H1 (cell line): ENCODE results near the gene ASPRV1. TPM values are rescaled to one million over a fixed set of nuclear protein-coding genes. Genes with fewer than 3 reads are reported as not detected.

Source experiments
- CTCF ChIA-PET: fragments of 300-600 bp; sonication (Branson Sonifier 250); formaldehyde crosslinking; loops from one replicate; lab custom pipeline; 2021; ENCODE audit not compliant: partially characterized antibody; lab: Charles Lee
- POLR2A ChIA-PET: fragments of 300-600 bp; sonication (Branson Sonifier 250); formaldehyde crosslinking; loops from one replicate; lab custom pipeline; 2021; ENCODE audit warnings: inconsistent platforms; ENCODE audit not compliant: partially characterized antibody; lab: Charles Lee
- DNase-seq, 2 experiments: peaks; one replicate each; pipeline versions ENCODE4 v3.0.0 to v3.0.0-alpha.2; 2010 to 2022; ENCODE audit warnings: low spot score in 2 of 2, low read depth in 1 of 2, mixed read lengths in 1 of 2
- FAIRE-seq: peaks from 2 replicates; lab custom pipeline; 2011; peaks lifted over from hg19 to GRCh38; lab: Jason Lieb, UNC
- H2AFZ ChIP-seq: 2 replicates; pipeline ENCODE4 v1.8.1; 2012; ENCODE audit warnings: low read length, inconsistent platforms
- H2AK5ac ChIP-seq: 2 replicates; pipeline ENCODE4 v1.6.1; 2013; ENCODE audit warnings: low read depth, low read length
- H2BK120ac ChIP-seq: replicated peaks from 2 replicates; pipeline ENCODE3; 2013; ENCODE audit warnings: low read depth, low read length, inconsistent platforms
- H2BK12ac ChIP-seq: 2 replicates; pipeline ENCODE4 v1.6.1; 2013; ENCODE audit warnings: low read depth, low read length
- H2BK15ac ChIP-seq: 2 replicates; pipeline ENCODE4 v1.6.1; 2013; ENCODE audit warnings: low read length
- H2BK20ac ChIP-seq: 2 replicates; pipeline ENCODE4 v1.6.1; 2013; ENCODE audit warnings: low read length
- H2BK5ac ChIP-seq: 2 replicates; pipeline ENCODE4 v1.6.1; 2013; ENCODE audit warnings: low read depth, low read length
- H3K14ac ChIP-seq: 2 replicates; pipeline ENCODE4 v1.6.1; 2013; ENCODE audit warnings: inconsistent platforms; ENCODE audit not compliant: insufficient read length
- H3K18ac ChIP-seq: 2 replicates; pipeline ENCODE4 v1.6.1; 2013; ENCODE audit warnings: low read length; ENCODE audit errors: extremely low read depth
- H3K23ac ChIP-seq: 2 replicates; pipeline ENCODE4 v1.6.1; 2013; ENCODE audit warnings: inconsistent platforms; ENCODE audit not compliant: insufficient read length
- H3K23me2 ChIP-seq: 2 replicates; pipeline ENCODE4 v1.6.1; 2013; ENCODE audit warnings: low read depth, low read length
- H3K27ac ChIP-seq: 2 replicates; pipeline ENCODE4 v1.6.1; 2011; ENCODE audit warnings: low read depth, low read length, inconsistent platforms
- H3K27me3 ChIP-seq, 4 experiments: replicated peaks in 1 of 4; 1 replicate in 1 of 4; 2 replicates in 3 of 4; pipeline versions ENCODE4 v1.6.1 to v1.8.1; 2011 to 2013; ENCODE audit warnings: low read length in 3 of 4, mild to moderate bottlenecking in 3 of 4, inconsistent platforms in 2 of 4, mixed read lengths in 2 of 4, moderate library complexity in 1 of 4; ENCODE audit not compliant: control insufficient read depth in 3 of 4, insufficient read depth in 3 of 4; ENCODE audit errors: extremely low read depth in 1 of 4
- H3K36me3 ChIP-seq, 4 experiments: 2 replicates each; pipeline versions ENCODE4 v1.6.1 to v1.8.1; 2011 to 2013; ENCODE audit warnings: mild to moderate bottlenecking in 4 of 4, low read length in 3 of 4, moderate library complexity in 2 of 4, control low read depth in 1 of 4, inconsistent platforms in 1 of 4; ENCODE audit not compliant: insufficient read depth in 4 of 4, control insufficient read depth in 2 of 4
- H3K4ac ChIP-seq: replicated peaks from 2 replicates; pipeline ENCODE3; 2013; ENCODE audit warnings: low read length, low read depth, mixed read lengths, inconsistent platforms; ENCODE audit not compliant: insufficient read length
- H3K4me1 ChIP-seq, 4 experiments: replicated peaks in 1 of 4; 1 replicate in 1 of 4; 2 replicates in 3 of 4; pipeline versions ENCODE4 v1.6.1 to v1.8.1; 2011 to 2013; ENCODE audit warnings: low read length in 3 of 4, inconsistent platforms in 2 of 4, mixed read lengths in 1 of 4; ENCODE audit not compliant: insufficient read depth in 4 of 4, control insufficient read depth in 3 of 4
- H3K4me2 ChIP-seq, 2 experiments: 2 replicates each; pipeline versions ENCODE4 v1.6.1 to v1.8.1; 2011 to 2013; ENCODE audit warnings: low read depth in 2 of 2, low read length in 2 of 2, control low read depth in 1 of 2, inconsistent platforms in 1 of 2, mild to moderate bottlenecking in 1 of 2; ENCODE audit not compliant: insufficient read depth in 1 of 2
- H3K4me3 ChIP-seq, 4 experiments: fragments of 200-600, 300-600 bp in 1 of 4; sonication (generic), shearing (Covaris generic), sonication (Bioruptor Twin) in 1 of 4; 2 replicates each; pipeline versions ENCODE4 v1.5.1 to v1.8.1; 2011 to 2016; ENCODE audit warnings: low read length in 4 of 4, low read depth in 3 of 4, control low read depth in 2 of 4, inconsistent platforms in 2 of 4, mild to moderate bottlenecking in 2 of 4, mixed read lengths in 1 of 4, moderate library complexity in 1 of 4; ENCODE audit not compliant: insufficient read depth in 2 of 4; ENCODE audit errors: extremely low read depth in 1 of 4
- H3K56ac ChIP-seq: replicated peaks from 2 replicates; pipeline ENCODE3; 2013; ENCODE audit warnings: low read depth, mild to moderate bottlenecking, mixed read lengths, low read length, inconsistent platforms; ENCODE audit not compliant: insufficient read length
- H3K79me1 ChIP-seq: 2 replicates; pipeline ENCODE4 v1.6.1; 2013; ENCODE audit warnings: low read depth, low read length, control low read depth
- H3K79me2 ChIP-seq, 2 experiments: 2 replicates each; pipeline versions ENCODE4 v1.6.1 to v1.8.1; 2012 to 2013; ENCODE audit warnings: low read length in 2 of 2, mild to moderate bottlenecking in 2 of 2, inconsistent platforms in 1 of 2; ENCODE audit not compliant: insufficient read depth in 2 of 2, control insufficient read depth in 1 of 2
- H3K9ac ChIP-seq, 4 experiments: replicated peaks in 1 of 4; 1 replicate in 1 of 4; 2 replicates in 3 of 4; pipeline versions ENCODE4 v1.6.1 to v1.8.1; 2011 to 2013; ENCODE audit warnings: low read depth in 3 of 4, low read length in 3 of 4, control low read depth in 2 of 4, mild to moderate bottlenecking in 2 of 4, moderate library complexity in 2 of 4, inconsistent platforms in 1 of 4; ENCODE audit errors: extremely low read depth in 1 of 4
- H3K9me3 ChIP-seq, 2 experiments: 2 replicates each; pipeline versions ENCODE4 v1.6.1 to v1.8.1; 2012 to 2013; ENCODE audit warnings: mild to moderate bottlenecking in 2 of 2, moderate library complexity in 2 of 2, control low read depth in 1 of 2, inconsistent platforms in 1 of 2, low read depth in 1 of 2, low read length in 1 of 2, mixed read lengths in 1 of 2; ENCODE audit not compliant: insufficient read depth in 2 of 2
- H4K20me1 ChIP-seq, 2 experiments: replicated peaks in 1 of 2; 2 replicates each; pipeline versions ENCODE3 to v1.8.1; 2011 to 2013; ENCODE audit warnings: inconsistent platforms in 2 of 2, low read length in 2 of 2, mild to moderate bottlenecking in 1 of 2; ENCODE audit not compliant: insufficient read depth in 2 of 2, control insufficient read depth in 1 of 2
- H4K5ac ChIP-seq: 2 replicates; pipeline ENCODE4 v1.6.1; 2013; ENCODE audit warnings: low read length, low read depth, mixed read lengths, inconsistent platforms; ENCODE audit not compliant: insufficient read length
- H4K8ac ChIP-seq: 2 replicates; pipeline ENCODE4 v1.8.0; 2013; ENCODE audit warnings: mild to moderate bottlenecking, moderate library complexity, low read length, inconsistent platforms; ENCODE audit not compliant: insufficient read depth; ENCODE audit errors: extremely low read depth
- H4K91ac ChIP-seq: replicated peaks from 2 replicates; pipeline ENCODE3; 2013; ENCODE audit warnings: low read length, mixed read lengths, inconsistent platforms; ENCODE audit not compliant: insufficient read length
- BRCA1 ChIP-seq: IDR thresholded peaks from 2 replicates; pipeline ENCODE4 v1.6.1; 2012; ENCODE audit warnings: low read depth, low read length, improper control_type of control experiment
- KDM4A ChIP-seq: IDR thresholded peaks from one replicate; pipeline ENCODE4 v1.7.1; 2012; ENCODE audit warnings: low read depth, mild to moderate bottlenecking, moderate library complexity, low read length, inconsistent platforms; ENCODE audit not compliant: severe bottlenecking
- KDM5A ChIP-seq: fragments of 200-600 bp; IDR thresholded peaks from 2 replicates; pipeline ENCODE4 v1.7.1; 2012; ENCODE audit warnings: mild to moderate bottlenecking, low read length, inconsistent platforms, mixed read lengths
- MAFK ChIP-seq: IDR thresholded peaks from 2 replicates; pipeline ENCODE4 v1.6.1; 2012; ENCODE audit warnings: low read depth, mild to moderate bottlenecking, improper control_type of control experiment, low read length
- POLR2A ChIP-seq, 2 experiments: IDR thresholded peaks; 1 replicate in 1 of 2; 2 replicates in 1 of 2; pipeline ENCODE4 v1.6.1; 2011; ENCODE audit warnings: low read depth in 2 of 2, low read length in 2 of 2, mild to moderate bottlenecking in 2 of 2; ENCODE audit errors: control extremely low read depth in 1 of 2
- RFX5 ChIP-seq: IDR thresholded peaks from 2 replicates; pipeline ENCODE4 v1.6.1; 2011; ENCODE audit warnings: low read depth, low read length, improper control_type of control experiment, borderline replicate concordance
- RXRA ChIP-seq: IDR thresholded peaks from 2 replicates; pipeline ENCODE4 v1.6.1; 2011; ENCODE audit warnings: low read depth, mild to moderate bottlenecking, low read length, moderate library complexity; ENCODE audit not compliant: insufficient read depth
- SAP30 ChIP-seq: fragments of 300-600 bp; sonication (generic); IDR thresholded peaks from 2 replicates; pipeline ENCODE4 v1.7.1; 2012; ENCODE audit warnings: low read length, moderate library complexity, mild to moderate bottlenecking, inconsistent platforms; ENCODE audit not compliant: insufficient read depth, insufficient replicate concordance
- SRF ChIP-seq: IDR thresholded peaks from 2 replicates; pipeline ENCODE4 v1.6.1; 2011; ENCODE audit warnings: mild to moderate bottlenecking, low read depth, low read length, moderate library complexity
- TAF7 ChIP-seq: optimal IDR thresholded peaks from 2 replicates; pipeline ENCODE3; 2011; ENCODE audit warnings: low read depth, mild to moderate bottlenecking, inconsistent platforms, low read length, moderate library complexity, borderline replicate concordance
- TBP ChIP-seq: IDR thresholded peaks from 2 replicates; pipeline ENCODE4 v1.6.1; 2011; ENCODE audit warnings: low read depth, low read length, improper control_type of control experiment
- TEAD4 ChIP-seq: IDR thresholded peaks from 2 replicates; pipeline ENCODE4 v1.6.1; 2012; ENCODE audit warnings: low read depth, low read length, inconsistent platforms, mixed read lengths
- WGBS, 2 experiments: shearing (Covaris generic) in 1 of 2; methylation state at CpG; one replicate each; pipeline versions ENCODE4 v1.1.6 to v1.1.7; 2013 to 2015; ENCODE audit warnings: low lambda C conversion rate in 2 of 2, mixed read lengths in 2 of 2, inconsistent platforms in 1 of 2, low coverage in 1 of 2, missing lambda C conversion rate in 1 of 2; ENCODE audit not compliant: insufficient replicate concordance in 2 of 2, insufficient coverage in 1 of 2, insufficient read length in 1 of 2; ENCODE audit errors: extremely low coverage in 1 of 2, missing lambda C conversion rate in 1 of 2; 5-methylcytosine and 5-hydroxymethylcytosine counted together
- polyA plus RNA-seq, 7 experiments: library from polyadenylated mRNA; depleted of rRNA in 3 of 7; stranded (reverse) in 5 of 7; unstranded in 2 of 7; fragments of >200 nt in 5 of 7; fragments of 200-250 nt in 2 of 7; gene quantifications; 1 replicate in 5 of 7; 2 replicates in 1 of 7; 4 replicates in 1 of 7; pipeline versions ENCODE4 v1.2.1 to v1.2.3, GENCODE V29; 2011 to 2013; ENCODE audit warnings: missing spikeins in 2 of 7, mixed read lengths in 2 of 7
- total RNA-seq: library from RNA; stranded (reverse); fragmentation: NEBNext Ultra II Directional; extraction: Animal tissue kit (Norgen Biotek cat#: 25700); gene quantifications from 2 replicates; pipeline ENCODE4 v1.2.1, GENCODE V29; 2021

ASPRV1 gene
- total and polyA plus RNA-seq, 2 of the 8 experiments (the other 6 are each of a cell fraction or from before 2014, with no cell fraction given) = 0.59 to 0.95 TPM

GRCh38 chr2:69943000-69943842 is 18.2 kb downstream of the ASPRV1 start:
- no peak overlapping the region for H2BK120ac ChIP-seq
- H3K27me3 ChIP-seq = no peaks in the 10 kb centered on the region; a peak in 1 of 7 replicates
- no peak overlapping the region for H2BK15ac ChIP-seq
- ChIA-PET POLR2A (interaction anchor here (0.6 kb wide), 1 partner anchor 30 kb away, joined by 3 read pairs; no protein-coding TSS in a partner anchor), CTCF (interaction anchor here (1.1 to 1.3 kb wide), 2 partner anchors 32 to 128 kb away, joined by 3 to 4 read pairs; no protein-coding TSS in a partner anchor)
- H3K79me2 ChIP-seq = no peaks in the 10 kb centered on the region
- no peaks in the 10 kb centered on the region for H3K79me1 ChIP-seq
- FAIRE-seq (no peak), DNase-seq (no peak)
- no peak overlapping the region for H4K8ac ChIP-seq
- H4K91ac ChIP-seq = no peak overlapping the region
- no peak overlapping the region for H3K4me3 ChIP-seq
- peaks cover 0 to 2% (median 0%) of the 10 kb centered on the region in 4 experiments; a peak in 1 of 8 replicates for H3K36me3 ChIP-seq
- no peak overlapping the region for H3K9ac ChIP-seq
- no peak overlapping the region for H4K5ac ChIP-seq
- H3K18ac ChIP-seq = no peak overlapping the region
- H2BK20ac ChIP-seq = no peak overlapping the region
- WGBS, 2 experiments = 90% methylated on average over 11 of the region's 11 CpGs; no CpG with 5 or more reads in 1 of the 2 experiments
- H3K9me3 ChIP-seq = no peaks in the 10 kb centered on the region
- no peak overlapping the region for H3K27ac ChIP-seq
- H2AFZ ChIP-seq = no peak overlapping the region
- H3K23ac ChIP-seq = no peak overlapping the region
- no peak overlapping the region for H2AK5ac ChIP-seq
- 0 out of 7 replicates have a peak, but pooled peaks cover 0 to 3% (median 0%) of the 10 kb centered on the region in 4 experiments for H3K4me1 ChIP-seq
- no peak overlapping the region for H3K56ac ChIP-seq
- no peak overlapping the region for H3K14ac ChIP-seq
- no peak overlapping the region for H3K4ac ChIP-seq
- H4K20me1 ChIP-seq = no peaks in the 10 kb centered on the region
- no peak overlapping the region for H3K4me2 ChIP-seq
- 0 out of 2 replicates have a peak overlapping the region, but pooled peaks have one; percentile 28 for H2BK12ac ChIP-seq
- H3K23me2 ChIP-seq = no peaks in the 10 kb centered on the region
- no peak overlapping the region; the same call in 1 of the 2 replicates for H2BK5ac ChIP-seq
- TF ChIP-seq SRF (no peak), RXRA (no peak), TBP (no peak), BRCA1 (no peak), TAF7 (no peak), MAFK (no peak), TEAD4 (no peak), SAP30 (no peak), KDM4A (no peak), RFX5 (no peak), KDM5A (no peak), POLR2A (IDR thresholded peaks at IDR 0.05; ENCODE audit: control extremely low read depth in 1 of 2, low read depth in 2 of 2, low read length in 2 of 2) (no peak)
